Astrocyte of the cerebellum (primary cell): Measurements from ENCODE around the gene DDX10.
A peak's percentile ranks its signal among the peaks of the same experiment; 100 is the strongest.

ENCODE experiments used
- DNase-seq: peaks from one replicate; pipeline ENCODE4 v3.0.0-alpha.2; 2011; ENCODE audit warnings: low read depth
- H3K4me3 ChIP-seq: 2 replicates; pipeline ENCODE4 v1.5.1; 2011; ENCODE audit warnings: mild to moderate bottlenecking, low read depth, low read length, moderate library complexity
- CTCF ChIP-seq: IDR thresholded peaks from 2 replicates; pipeline ENCODE4 v1.5.1; 2012; ENCODE audit warnings: low read length, low read depth, moderate library complexity, mild to moderate bottlenecking; ENCODE audit errors: missing control alignments
- in situ Hi-C: cut with HindIII; loops from 2 replicates; pipeline ENCODE4 v1.10.0; 2017; ENCODE audit warnings: low sequenced_read_pairs

DDX10 gene

GRCh38 chr11:108685419-108686130 lies 20.7 kb downstream of the DDX10 start:
- TF ChIP-seq CTCF = no peak
- in situ Hi-C loops = no loop called here

GRCh38 chr11:108693852-108694251 lies 29.0 kb downstream of the DDX10 start:
- in situ Hi-C loops = no loop called here
- no peak for TF ChIP-seq CTCF
- no peak overlapping the region for H3K4me3 ChIP-seq
- no peak for DNase-seq

More at GRCh38 chr11:108685419-108686130, 20.7 kb downstream of the DDX10 start:
- H3K4me3 ChIP-seq = no peak overlapping the region
- DNase-seq = no peak

GRCh38 chr11:108694846-108695245 lies 30.0 kb downstream of the DDX10 start:
- no peak overlapping the region for H3K4me3 ChIP-seq

GRCh38 chr11:108697872-108698473 lies 33.1 kb downstream of the DDX10 start:
- H3K4me3 ChIP-seq = no peak overlapping the region
- TF ChIP-seq CTCF = peak; percentile 98
- in situ Hi-C loops = no loop called here
- DNase-seq = peak; percentile 68

More at GRCh38 chr11:108694846-108695245, 30.0 kb downstream of the DDX10 start:
- in situ Hi-C loops = no loop called here
- DNase-seq = no peak
- no peak for TF ChIP-seq CTCF

GRCh38 chr11:108698844-108699642 lies 34.2 kb downstream of the DDX10 start:
- DNase-seq = no peak
- in situ Hi-C loops = no loop called here
- no peak for TF ChIP-seq CTCF
- no peak overlapping the region for H3K4me3 ChIP-seq

GRCh38 chr11:108703916-108704315 lies 39.0 kb downstream of the DDX10 start:
- no peak for DNase-seq
- no peak for TF ChIP-seq CTCF
- H3K4me3 ChIP-seq = no peak overlapping the region
- in situ Hi-C loops = loop anchor here (10.0 kb wide), 1 partner anchor 561 kb away; no protein-coding TSS in a partner anchor
